Vagina (tissue), 2 donors: ENCODE data around the gene L1CAM. TPM values are rescaled to one million over a fixed set of nuclear protein-coding genes. Genes with fewer than 3 reads are reported as not detected.
"Not testable (repeated sequence)": the region's sequence is repeated elsewhere in the genome, so short reads cannot be mapped to it uniquely, and the experiment has no call there.

Experiments
- DNase-seq, 2 donors: peaks; one replicate each; pipeline ENCODE4 v3.0.0-alpha.2; 2017; ENCODE audit errors: extremely low spot score in 2 of 2
- H3K27ac ChIP-seq: fragments of 200-600 bp; sonication (generic); one replicate; pipeline ENCODE4 v1.5.1; 2019
- H3K27me3 ChIP-seq: fragments of 200-600 bp; sonication (generic); one replicate; pipeline ENCODE4 v1.5.1; 2019
- H3K36me3 ChIP-seq, 2 donors: fragments of 200-600 bp; sonication (generic); one replicate each; pipeline ENCODE4 v1.5.1; 2017 to 2019
- H3K4me1 ChIP-seq: fragments of 200-600 bp; sonication (generic); one replicate; pipeline ENCODE4 v1.5.1; 2019
- H3K4me3 ChIP-seq, 2 donors: fragments of 200-600 bp; sonication (generic); 1 replicate in 1 of 2; 2 replicates in 1 of 2; pipeline ENCODE4 v1.5.1; 2016 to 2019
- H3K9me3 ChIP-seq: fragments of 200-600 bp; sonication (generic); one replicate; pipeline ENCODE4 v1.5.1; 2019
- POLR2A ChIP-seq, 2 donors: fragments of 450-650 bp; IDR thresholded peaks; one replicate each; pipeline ENCODE4 v1.6.1; 2017; ENCODE audit warnings: antibody characterized with exemption in 2 of 2, mild to moderate bottlenecking in 2 of 2, moderate library complexity in 2 of 2
- POLR2AphosphoS5 ChIP-seq, 2 donors: sonication (generic); formaldehyde crosslinking; IDR thresholded peaks; one replicate each; pipeline ENCODE4 v1.9.0; 2017; ENCODE audit warnings: antibody characterized with exemption in 2 of 2, mild to moderate bottlenecking in 2 of 2, low read depth in 1 of 2; ENCODE audit not compliant: insufficient read depth in 1 of 2
- intact Hi-C: fragments of 100-400 bp; cut with DNase I; formaldehyde crosslinking; loops from one replicate; pipeline ENCODE4 v1.15.1; 2023
- total RNA-seq: library from RNA; depleted of rRNA; stranded (reverse); fragments of >200 nt; gene quantifications from one replicate; pipeline ENCODE4 v1.2.3, GENCODE V29; 2016
- TF ChIP-seq, protein P1 (sequence below), 3 experiments: fragments of 450-650 bp in 2 of 3; fragments of 200-600 bp in 1 of 3; sonication (generic) in 1 of 3; IDR thresholded peaks; one replicate each; pipeline ENCODE4 v1.5.1; 2017 to 2019; ENCODE audit warnings: antibody characterized with exemption in 3 of 3, mild to moderate bottlenecking in 2 of 3, moderate library complexity in 2 of 3

L1CAM gene
- total RNA-seq, 1 donor from 2014 or later = 9.6 TPM

DNA sequence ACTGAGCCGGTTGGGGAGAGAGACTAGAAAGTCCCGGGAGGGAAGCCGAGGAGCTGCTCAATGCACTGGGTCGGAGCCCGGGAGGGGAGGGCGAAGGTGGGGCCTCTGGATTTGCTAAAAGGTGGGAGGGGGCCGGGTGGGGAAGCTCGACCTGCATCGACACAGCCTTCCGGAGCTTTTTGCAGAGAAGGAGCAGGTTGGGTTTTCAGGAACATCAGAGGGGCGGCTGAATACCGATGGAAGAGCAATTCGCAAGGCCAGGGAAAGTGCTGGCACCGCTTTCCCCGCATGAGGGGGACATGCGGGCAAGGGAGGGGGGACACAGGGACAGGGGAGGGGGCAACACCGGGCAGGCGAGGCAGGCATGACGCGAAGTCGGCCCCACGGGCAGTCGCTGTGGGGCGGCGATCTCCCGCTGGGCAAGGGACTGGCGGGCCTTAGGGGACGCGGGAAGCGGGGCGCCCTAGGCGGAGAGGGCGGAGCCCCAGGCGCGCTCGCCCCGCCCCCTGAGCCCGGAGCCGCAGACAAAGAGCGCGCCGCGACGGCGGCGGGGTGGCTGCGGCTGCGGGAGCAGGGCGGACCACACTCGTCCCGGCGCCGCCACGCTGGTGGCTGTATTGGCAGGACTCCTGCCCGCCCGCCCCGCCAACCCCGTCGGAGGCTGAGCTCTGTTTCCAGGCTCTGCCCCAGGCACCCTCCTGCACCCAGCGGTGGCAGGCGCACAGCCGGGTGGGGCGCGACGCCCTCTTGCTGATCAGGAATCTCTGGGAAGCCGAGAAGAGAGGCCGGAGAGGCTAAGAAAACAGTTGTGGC is 67.2 kb downstream of the L1CAM start:
- no peaks in the 10 kb centered on the region for H3K27me3 ChIP-seq
- peak overlapping the region; percentile 36 to 54 for H3K4me3 ChIP-seq
- peak overlapping the region; percentile 28 for H3K27ac ChIP-seq
- H3K4me1 ChIP-seq = no peaks in the 10 kb centered on the region
- DNase-seq = no peak
- intact Hi-C loops = no loop called here
- no peaks in the 10 kb centered on the region for H3K36me3 ChIP-seq
- TF ChIP-seq, protein P1, sequence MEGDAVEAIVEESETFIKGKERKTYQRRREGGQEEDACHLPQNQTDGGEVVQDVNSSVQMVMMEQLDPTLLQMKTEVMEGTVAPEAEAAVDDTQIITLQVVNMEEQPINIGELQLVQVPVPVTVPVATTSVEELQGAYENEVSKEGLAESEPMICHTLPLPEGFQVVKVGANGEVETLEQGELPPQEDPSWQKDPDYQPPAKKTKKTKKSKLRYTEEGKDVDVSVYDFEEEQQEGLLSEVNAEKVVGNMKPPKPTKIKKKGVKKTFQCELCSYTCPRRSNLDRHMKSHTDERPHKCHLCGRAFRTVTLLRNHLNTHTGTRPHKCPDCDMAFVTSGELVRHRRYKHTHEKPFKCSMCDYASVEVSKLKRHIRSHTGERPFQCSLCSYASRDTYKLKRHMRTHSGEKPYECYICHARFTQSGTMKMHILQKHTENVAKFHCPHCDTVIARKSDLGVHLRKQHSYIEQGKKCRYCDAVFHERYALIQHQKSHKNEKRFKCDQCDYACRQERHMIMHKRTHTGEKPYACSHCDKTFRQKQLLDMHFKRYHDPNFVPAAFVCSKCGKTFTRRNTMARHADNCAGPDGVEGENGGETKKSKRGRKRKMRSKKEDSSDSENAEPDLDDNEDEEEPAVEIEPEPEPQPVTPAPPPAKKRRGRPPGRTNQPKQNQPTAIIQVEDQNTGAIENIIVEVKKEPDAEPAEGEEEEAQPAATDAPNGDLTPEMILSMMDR (IDR thresholded peaks at IDR 0.05) = no peak
- TF ChIP-seq POLR2A (IDR thresholded peaks at IDR 0.05) (no peak), POLR2AphosphoS5 (IDR thresholded peaks at IDR 0.05; ENCODE audit: insufficient read depth in 1 of 2, low read depth in 1 of 2) (no peak)
- no peaks in the 10 kb centered on the region for H3K9me3 ChIP-seq

DNA sequence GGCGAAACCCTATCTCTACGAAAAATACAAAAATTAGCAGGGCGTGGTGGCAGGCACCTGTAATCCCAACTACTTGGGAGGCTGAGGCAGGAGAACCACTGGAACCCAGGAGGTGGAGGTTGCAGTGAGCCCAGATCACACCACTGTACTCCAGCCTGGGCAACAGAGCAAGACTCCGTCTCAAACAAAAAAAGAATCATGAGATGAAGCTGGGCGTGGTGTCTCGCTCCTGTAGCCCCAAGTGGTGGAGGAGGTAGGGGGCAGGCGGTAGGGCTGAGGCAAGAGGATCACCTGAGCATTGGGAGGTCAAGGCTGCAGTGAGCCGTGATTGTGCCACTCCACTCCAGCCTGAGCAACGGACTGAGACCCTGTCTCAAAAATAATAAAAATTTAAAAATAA is 67.9 kb downstream of the L1CAM start:
- H3K36me3 ChIP-seq, H3K4me3 ChIP-seq, H3K27me3 ChIP-seq, H3K27ac ChIP-seq, DNase-seq, H3K4me1 ChIP-seq, H3K9me3 ChIP-seq, intact Hi-C loops: not testable (repeated sequence)

DNA sequence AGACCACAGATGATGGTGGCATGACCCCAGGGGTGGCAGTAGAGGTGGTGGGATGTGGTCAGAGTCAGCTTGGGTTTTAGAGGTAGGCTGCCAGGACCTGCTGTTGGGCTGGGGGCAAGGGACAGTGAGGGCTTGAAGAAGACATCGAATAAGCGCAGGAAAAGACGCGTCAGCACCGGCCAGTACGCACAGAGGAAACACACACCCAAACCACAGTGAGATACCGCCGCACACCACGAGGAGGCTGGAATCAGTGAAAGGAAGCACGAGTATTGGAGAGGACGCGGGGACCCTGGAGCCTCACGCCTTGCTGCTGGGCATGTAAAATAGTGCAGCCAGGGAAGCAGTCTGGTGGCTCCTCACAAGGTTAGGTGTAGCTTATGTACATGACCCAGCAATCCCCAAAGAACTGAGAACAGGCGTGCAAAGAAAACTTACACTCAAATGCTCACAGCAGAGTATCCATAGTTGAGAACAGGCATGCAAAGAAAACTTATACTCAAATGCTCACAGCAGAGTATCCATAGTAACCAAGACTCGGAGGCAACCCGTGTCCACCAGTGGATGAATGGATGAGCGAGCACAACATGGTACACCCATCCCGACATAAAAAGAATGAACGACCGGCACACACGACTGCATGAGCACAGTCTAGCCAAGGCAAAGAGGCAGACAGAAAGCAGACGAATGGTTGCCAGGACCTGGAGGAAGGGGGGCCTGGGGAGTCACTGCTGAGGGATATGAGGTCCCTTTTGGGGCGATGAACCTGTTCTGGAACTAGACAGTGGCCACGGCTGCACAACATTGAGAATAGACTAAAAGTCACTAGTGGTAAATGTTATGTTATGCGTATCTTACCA is 68.9 kb downstream of the L1CAM start:
- intact Hi-C loops = no loop called here
- Histone ChIP-seq H3K27ac (no peak overlapping the region), H3K9me3 (no peaks in the 10 kb centered on the region), H3K36me3 (no peaks in the 10 kb centered on the region), H3K4me3 (no peak overlapping the region), H3K4me1 (no peaks in the 10 kb centered on the region), H3K27me3 (no peaks in the 10 kb centered on the region)
- no peak for DNase-seq
- TF ChIP-seq POLR2AphosphoS5 (IDR thresholded peaks at IDR 0.05; ENCODE audit: insufficient read depth in 1 of 2, low read depth in 1 of 2) = no peak
- TF ChIP-seq POLR2A (IDR thresholded peaks at IDR 0.05) = no peak
- TF ChIP-seq, protein P1 (IDR thresholded peaks at IDR 0.05) = no peak

DNA sequence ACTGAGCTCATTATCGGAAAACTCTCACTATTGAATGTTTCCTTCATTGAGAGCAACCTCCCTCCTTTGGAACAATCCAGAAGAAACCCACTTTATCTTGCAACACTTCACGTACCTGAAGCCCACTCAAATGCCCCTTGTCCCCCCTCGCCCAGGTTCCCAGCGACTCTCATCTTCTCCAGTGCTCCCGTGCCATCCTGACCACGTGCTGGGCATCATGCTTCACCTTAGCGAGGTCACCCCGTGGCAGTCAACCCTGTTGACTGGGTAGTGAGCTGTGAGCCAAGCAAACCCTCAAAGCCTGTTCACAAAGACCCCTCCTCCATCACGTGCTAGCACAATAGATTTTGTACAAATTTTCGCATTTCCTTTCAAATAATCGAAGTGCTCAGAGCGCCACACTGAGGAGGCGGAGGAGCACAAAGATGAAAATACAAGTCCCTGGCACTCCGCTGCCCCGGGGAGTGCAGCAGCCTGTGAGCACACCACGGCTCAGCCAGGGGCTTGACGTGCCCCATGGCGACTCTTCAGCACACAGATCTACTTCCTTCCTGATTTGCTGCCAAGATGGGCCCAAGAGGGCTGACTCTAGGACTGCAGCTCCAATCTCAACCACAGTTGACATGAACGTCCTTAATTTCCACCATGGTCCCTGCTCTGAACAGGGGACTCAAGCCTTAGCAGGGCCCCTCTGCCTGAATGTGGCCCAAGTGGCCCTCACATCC is 71.2 kb downstream of the L1CAM start:
- intact Hi-C loops = no loop called here

DNA sequence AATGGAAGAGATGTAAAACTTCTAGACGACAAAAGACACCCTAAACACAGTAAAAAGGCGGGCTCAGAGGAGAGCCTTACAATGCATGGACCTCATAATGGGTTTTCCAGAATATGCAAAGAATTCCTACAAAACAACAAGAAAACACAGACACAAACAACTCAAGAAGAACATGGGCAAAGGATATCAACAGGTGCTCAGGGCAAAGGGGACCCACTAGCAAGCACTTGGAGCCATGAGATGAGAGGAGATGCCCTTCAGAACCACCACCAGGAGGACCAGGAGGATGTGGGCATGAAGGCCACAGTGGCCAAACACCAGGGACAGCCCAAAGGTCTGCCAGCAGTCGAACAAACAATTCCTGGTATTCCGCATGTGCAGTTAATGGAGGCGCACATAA is 72.8 kb downstream of the L1CAM start:
- Histone ChIP-seq H3K9me3 (no peaks in the 10 kb centered on the region), H3K27me3 (no peaks in the 10 kb centered on the region), H3K36me3 (no peaks in the 10 kb centered on the region), H3K4me3 (no peak overlapping the region), H3K4me1 (no peaks in the 10 kb centered on the region), H3K27ac (no peak overlapping the region)
- intact Hi-C loops = no loop called here
- TF ChIP-seq POLR2A (IDR thresholded peaks at IDR 0.05) = no peak
- TF ChIP-seq, protein P1 (IDR thresholded peaks at IDR 0.05) = no peak
- no peak for TF ChIP-seq POLR2AphosphoS5 (IDR thresholded peaks at IDR 0.05; ENCODE audit: insufficient read depth in 1 of 2, low read depth in 1 of 2)
- no peak for DNase-seq

More for the DNA sequence above, 71.2 kb downstream of the L1CAM start:
- H3K36me3 ChIP-seq = no peaks in the 10 kb centered on the region
- no peaks in the 10 kb centered on the region for H3K9me3 ChIP-seq
- DNase-seq = no peak
- TF ChIP-seq, protein P1 (IDR thresholded peaks at IDR 0.05) = no peak
- TF ChIP-seq POLR2AphosphoS5 (IDR thresholded peaks at IDR 0.05; ENCODE audit: insufficient read depth in 1 of 2, low read depth in 1 of 2) (no peak), POLR2A (IDR thresholded peaks at IDR 0.05) (no peak)
- H3K4me3 ChIP-seq = no peak overlapping the region
- no peaks in the 10 kb centered on the region for H3K4me1 ChIP-seq
- H3K27ac ChIP-seq = no peak overlapping the region
- H3K27me3 ChIP-seq = no peaks in the 10 kb centered on the region
